ENCODE measurements around the gene IL24.

DNA sequence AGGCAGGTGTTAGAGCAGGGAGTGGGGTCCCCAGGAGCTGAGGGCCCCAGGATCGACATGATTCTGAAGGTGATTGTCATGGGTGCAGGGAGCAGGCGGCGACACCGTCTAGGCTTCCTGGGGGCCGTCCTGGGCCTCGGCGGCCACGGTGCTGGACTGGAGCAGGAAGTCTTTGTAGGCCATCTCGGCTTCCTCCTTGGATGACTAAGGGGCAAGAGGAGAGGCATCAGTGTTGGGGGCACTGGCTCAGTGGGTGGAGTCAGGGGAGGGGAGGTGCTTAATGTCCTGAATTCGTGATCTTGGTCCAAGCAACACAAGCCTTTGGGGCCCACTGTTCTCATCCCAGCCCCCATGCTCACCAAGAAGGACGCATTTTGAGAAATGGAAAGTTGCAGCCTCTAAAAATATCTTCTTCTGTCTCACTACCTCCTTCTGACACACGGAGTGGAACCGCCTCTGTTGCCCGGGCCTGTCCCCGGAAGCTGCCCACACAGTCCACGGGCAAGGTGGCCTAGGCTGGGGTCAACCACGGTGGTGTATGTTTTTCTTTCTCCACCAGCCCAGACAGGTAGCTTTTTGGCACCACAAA is 33.1 kb downstream of the IL24 start:
- TF ChIP-seq, protein P1, sequence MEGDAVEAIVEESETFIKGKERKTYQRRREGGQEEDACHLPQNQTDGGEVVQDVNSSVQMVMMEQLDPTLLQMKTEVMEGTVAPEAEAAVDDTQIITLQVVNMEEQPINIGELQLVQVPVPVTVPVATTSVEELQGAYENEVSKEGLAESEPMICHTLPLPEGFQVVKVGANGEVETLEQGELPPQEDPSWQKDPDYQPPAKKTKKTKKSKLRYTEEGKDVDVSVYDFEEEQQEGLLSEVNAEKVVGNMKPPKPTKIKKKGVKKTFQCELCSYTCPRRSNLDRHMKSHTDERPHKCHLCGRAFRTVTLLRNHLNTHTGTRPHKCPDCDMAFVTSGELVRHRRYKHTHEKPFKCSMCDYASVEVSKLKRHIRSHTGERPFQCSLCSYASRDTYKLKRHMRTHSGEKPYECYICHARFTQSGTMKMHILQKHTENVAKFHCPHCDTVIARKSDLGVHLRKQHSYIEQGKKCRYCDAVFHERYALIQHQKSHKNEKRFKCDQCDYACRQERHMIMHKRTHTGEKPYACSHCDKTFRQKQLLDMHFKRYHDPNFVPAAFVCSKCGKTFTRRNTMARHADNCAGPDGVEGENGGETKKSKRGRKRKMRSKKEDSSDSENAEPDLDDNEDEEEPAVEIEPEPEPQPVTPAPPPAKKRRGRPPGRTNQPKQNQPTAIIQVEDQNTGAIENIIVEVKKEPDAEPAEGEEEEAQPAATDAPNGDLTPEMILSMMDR (optimal IDR thresholded peaks at IDR 0.05 in 1 of 3, IDR thresholded peaks at IDR 0.05 in 1 of 3, conservative IDR thresholded peaks at IDR 0.05 in 1 of 3; ENCODE audit: extremely low read depth in 1 of 3, insufficient read depth in 2 of 3, low read length in 3 of 3): no peak
- TF ChIP-seq EZH2 (IDR thresholded peaks at IDR 0.05; ENCODE audit: low read length): no peak
